Measurements from ENCODE around the gene PSMA2.

Gene PSMA2

GRCh38 chr7:42931834-42932651 lies at the start of gene PSMA2, which contains the start of gene MRPL32:
Gene PSMA2 (minus strand): TSS chr7:42932174. CDS start chr7:42932158, 16 bp downstream.
Gene MRPL32 (plus strand): TSS chr7:42932376. CDS start chr7:42932387, 11 bp downstream.
- DNase-seq: peak; percentile 92

- DNase-seq: no peak
Observed at GRCh38 chr7:42981601-42982000, 49.6 kb upstream of the PSMA2 start.

GRCh38 chr7:42980514-42980913 lies 48.5 kb upstream of the PSMA2 start:
- no peak for DNase-seq

GRCh38 chr7:42980084-42980483 lies 48.1 kb upstream of the PSMA2 start:
- DNase-seq: no peak

- DNase-seq: no peak
Observed at GRCh38 chr7:42978496-42978895, 46.5 kb upstream of the PSMA2 start.

- no peak for DNase-seq
Observed at GRCh38 chr7:42976371-42976770, 44.4 kb upstream of the PSMA2 start.

- no peak for DNase-seq
Observed at GRCh38 chr7:42972699-42973500, 40.9 kb upstream of the PSMA2 start.

GRCh38 chr7:42967391-42967790 lies 35.4 kb upstream of the PSMA2 start:
- DNase-seq: no peak

GRCh38 chr7:42964849-42965805 lies 33.2 kb upstream of the PSMA2 start:
- DNase-seq: no peak

- DNase-seq: no peak
Observed at GRCh38 chr7:42964293-42964692, 32.3 kb upstream of the PSMA2 start.

- DNase-seq: no peak
Observed at GRCh38 chr7:42961170-42961569, 29.2 kb upstream of the PSMA2 start.

GRCh38 chr7:42960762-42961161 lies 28.8 kb upstream of the PSMA2 start:
- no peak for DNase-seq

- no peak for DNase-seq
Observed at GRCh38 chr7:42959549-42959948, 27.6 kb upstream of the PSMA2 start.

GRCh38 chr7:42956062-42956461 lies 24.1 kb upstream of the PSMA2 start:
- no peak for DNase-seq

- DNase-seq: no peak
Observed at GRCh38 chr7:42953994-42954393, 22.0 kb upstream of the PSMA2 start.

- DNase-seq: no peak
Observed at GRCh38 chr7:42952328-42952727, 20.4 kb upstream of the PSMA2 start.

- DNase-seq: no peak
Observed at GRCh38 chr7:42950417-42950816, 18.4 kb upstream of the PSMA2 start.

GRCh38 chr7:42947521-42947920 lies 15.5 kb upstream of the PSMA2 start:
- DNase-seq: no peak

- DNase-seq: no peak
Observed at GRCh38 chr7:42946627-42946950, 14.6 kb upstream of the PSMA2 start.

- no peak for DNase-seq
Observed at GRCh38 chr7:42945821-42946626, 14.1 kb upstream of the PSMA2 start.

GRCh38 chr7:42940985-42941847 lies 9.2 kb upstream of the PSMA2 start:
- no peak for DNase-seq

Data from NCI-H524 treated with DMSO at 0.1 percent for 48 hours (cell line).